Kidney (tissue), 14 donors: ENCODE results near the gene MOK. TPM values are rescaled to one million over a fixed set of nuclear protein-coding genes. Genes with fewer than 3 reads are reported as not detected.
"Not testable (repeated sequence)": the region's sequence is repeated elsewhere in the genome, so short reads cannot be mapped to it uniquely, and the experiment has no call there.

Experiments
- DNase-seq, 5 donors: peaks; one replicate each; pipeline ENCODE4 v3.0.0-alpha.2; 2013 to 2020
- FAIRE-seq: peaks from 2 replicates; lab custom pipeline; 2012; peaks lifted over from hg19 to GRCh38; lab: Jason Lieb, UNC
- H3K27ac ChIP-seq, 2 donors: one replicate each; pipeline ENCODE4 v1.7.0; 2013; ENCODE audit warnings: low read depth in 2 of 2, low read length in 2 of 2, inconsistent platforms in 1 of 2
- H3K27me3 ChIP-seq: one replicate; pipeline ENCODE4 v1.7.1; 2013; ENCODE audit warnings: low read length, inconsistent platforms; ENCODE audit not compliant: control insufficient read depth, insufficient read depth
- H3K36me3 ChIP-seq, 3 donors: one replicate each; pipeline versions ENCODE4 v1.7.0 to v1.7.1; 2013; ENCODE audit warnings: low read length in 3 of 3, control low read depth in 1 of 3, inconsistent platforms in 1 of 3; ENCODE audit not compliant: insufficient read depth in 3 of 3, control insufficient read depth in 2 of 3
- H3K4me1 ChIP-seq, 3 donors: one replicate each; pipeline versions ENCODE4 v1.7.0 to v1.7.1; 2013; ENCODE audit warnings: low read length in 3 of 3, inconsistent platforms in 1 of 3, low read depth in 1 of 3; ENCODE audit not compliant: control insufficient read depth in 2 of 3, insufficient read depth in 2 of 3
- H3K4me3 ChIP-seq, 3 donors: one replicate each; pipeline versions ENCODE4 v1.7.0 to v1.8.1; 2013; ENCODE audit warnings: low read length in 3 of 3, control low read depth in 1 of 3, inconsistent platforms in 1 of 3
- H3K9ac ChIP-seq, 3 donors: one replicate each; pipeline versions ENCODE4 v1.7.0 to v1.7.1; 2013; ENCODE audit warnings: low read length in 3 of 3, control low read depth in 1 of 3, inconsistent platforms in 1 of 3
- H3K9me3 ChIP-seq, 3 donors: one replicate each; pipeline versions ENCODE4 v1.7.0 to v1.7.1; 2013; ENCODE audit warnings: low read length in 3 of 3, control low read depth in 1 of 3, inconsistent platforms in 1 of 3; ENCODE audit not compliant: control insufficient read depth in 2 of 3, insufficient read depth in 1 of 3
- intact Hi-C: fragments of 100-400 bp; cut with DNase I; formaldehyde crosslinking; loops from one replicate; pipeline ENCODE4 v1.11.1; 2022
- polyA plus RNA-seq: library from polyadenylated mRNA; stranded (reverse); fragments of 350-450 nt; fragmentation: Illumina TruSeq; extraction: RNeasy Lipid Tissue Mini Kit (QIAGEN cat#74804); gene quantifications from one replicate; pipeline ENCODE4 v1.2.3, GENCODE V29; 2014; ENCODE audit warnings: low read depth, low replicate concordance; ENCODE audit not compliant: insufficient read depth
- total RNA-seq: library from RNA; stranded (reverse); fragmentation: NEBNext Ultra II Directional; extraction: Animal tissue kit (Norgen Biotek cat#: 25700); gene quantifications from one replicate; pipeline ENCODE4 v1.2.1, GENCODE V29; 2021
- TF ChIP-seq, protein P1 (sequence below): IDR thresholded peaks from 3 replicates; pipeline ENCODE4 v1.5.1; 2012; ENCODE audit warnings: mild to moderate bottlenecking, moderate library complexity, borderline replicate concordance; ENCODE audit not compliant: insufficient read depth; ENCODE audit errors: extremely low read depth
- donor health status: control.
- donor health status: control.
- donor health status: control.
- donor health status: control.
- donor health status: control.
- donor health status: DM: yes; HTN: yes; CAD: no.
- donor health status: Normal renal cell carcinoma (clear cell type).

The MOK gene
- total and polyA plus RNA-seq, 2 donors from 2014 or later, result 20.4 to 32.7 TPM

DNA sequence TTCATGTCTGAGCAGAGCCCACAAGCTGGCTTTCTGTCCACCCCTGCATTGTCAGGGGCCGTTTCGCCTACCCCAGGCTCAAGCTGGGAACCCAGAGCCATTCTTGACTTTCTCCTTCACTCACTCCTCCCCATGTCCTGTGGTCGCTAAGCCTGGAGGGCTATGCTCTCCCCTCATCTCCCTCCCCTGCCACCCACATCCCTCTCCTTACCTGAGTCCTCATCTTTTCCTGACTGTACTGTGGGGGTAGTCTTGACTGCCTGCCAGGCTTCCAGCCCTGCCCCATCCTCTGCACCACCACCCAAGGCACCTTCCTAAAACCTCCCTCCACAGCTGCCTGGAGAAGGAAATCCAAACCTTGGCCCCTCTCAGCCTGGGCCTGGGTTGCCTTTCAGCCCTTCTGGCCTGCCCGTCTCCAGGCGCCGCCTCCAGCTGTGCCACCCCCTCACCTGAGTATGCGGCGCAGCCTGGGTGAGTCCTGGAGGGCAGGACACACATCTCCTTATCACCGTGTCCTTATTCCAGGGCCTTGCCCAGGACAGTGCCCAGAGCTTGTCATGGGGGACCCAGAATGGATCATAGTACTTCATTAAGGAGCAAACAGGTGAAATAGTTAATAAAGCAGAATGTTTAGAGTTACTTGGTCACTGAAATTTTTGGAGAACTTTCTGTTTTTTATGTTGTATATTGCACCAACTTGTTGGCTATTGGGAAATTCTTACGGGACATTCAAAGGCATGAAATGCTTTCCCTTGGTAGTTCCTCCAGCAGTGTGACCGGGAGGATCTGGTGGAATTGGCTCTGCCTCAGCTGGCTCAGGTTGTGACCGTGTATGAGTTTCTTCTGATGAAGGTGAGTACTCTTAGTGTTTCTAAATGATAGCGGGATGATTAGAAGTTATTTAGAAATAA lies 29.1 kb upstream of the MOK start:
- no peak overlapping the region for H3K9ac ChIP-seq
- H3K27me3 ChIP-seq, result no peaks in the 10 kb centered on the region
- no peak overlapping the region for H3K4me3 ChIP-seq
- TF ChIP-seq, protein P1, sequence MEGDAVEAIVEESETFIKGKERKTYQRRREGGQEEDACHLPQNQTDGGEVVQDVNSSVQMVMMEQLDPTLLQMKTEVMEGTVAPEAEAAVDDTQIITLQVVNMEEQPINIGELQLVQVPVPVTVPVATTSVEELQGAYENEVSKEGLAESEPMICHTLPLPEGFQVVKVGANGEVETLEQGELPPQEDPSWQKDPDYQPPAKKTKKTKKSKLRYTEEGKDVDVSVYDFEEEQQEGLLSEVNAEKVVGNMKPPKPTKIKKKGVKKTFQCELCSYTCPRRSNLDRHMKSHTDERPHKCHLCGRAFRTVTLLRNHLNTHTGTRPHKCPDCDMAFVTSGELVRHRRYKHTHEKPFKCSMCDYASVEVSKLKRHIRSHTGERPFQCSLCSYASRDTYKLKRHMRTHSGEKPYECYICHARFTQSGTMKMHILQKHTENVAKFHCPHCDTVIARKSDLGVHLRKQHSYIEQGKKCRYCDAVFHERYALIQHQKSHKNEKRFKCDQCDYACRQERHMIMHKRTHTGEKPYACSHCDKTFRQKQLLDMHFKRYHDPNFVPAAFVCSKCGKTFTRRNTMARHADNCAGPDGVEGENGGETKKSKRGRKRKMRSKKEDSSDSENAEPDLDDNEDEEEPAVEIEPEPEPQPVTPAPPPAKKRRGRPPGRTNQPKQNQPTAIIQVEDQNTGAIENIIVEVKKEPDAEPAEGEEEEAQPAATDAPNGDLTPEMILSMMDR, result no peak
- H3K27ac ChIP-seq, result no peak overlapping the region
- peaks cover 0 to 21% (median 10%) of the 10 kb centered on the region in 3 donors for H3K36me3 ChIP-seq
- intact Hi-C loops, result no loop called here
- H3K4me1 ChIP-seq, result no peaks in the 10 kb centered on the region
- FAIRE-seq (no peak), DNase-seq (peak in 1 of 5 donors; percentile 17)
- H3K9me3 ChIP-seq, result no peaks in the 10 kb centered on the region

DNA sequence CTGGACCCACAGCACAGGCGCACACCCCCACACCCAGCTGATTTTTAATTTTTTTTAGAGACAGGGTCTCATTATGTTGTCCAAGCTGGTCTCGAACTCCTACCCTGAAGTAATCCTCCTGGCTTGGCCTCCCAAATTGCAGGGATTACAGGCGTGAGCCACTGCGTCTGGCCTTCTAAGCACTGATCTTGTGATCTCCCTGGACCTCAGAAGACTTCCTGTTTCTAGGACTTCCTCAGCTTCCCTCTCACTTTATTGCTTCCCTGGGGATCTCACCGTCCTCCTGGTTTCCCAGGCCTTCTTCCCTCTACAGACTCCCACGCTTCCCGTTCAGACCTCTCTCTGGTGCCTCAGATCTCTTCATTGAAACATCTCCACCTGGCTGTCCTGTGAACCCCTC lies 28.4 kb upstream of the MOK start:
- TF ChIP-seq, protein P1, result no peak
- intact Hi-C loops, result no loop called here
- Histone ChIP-seq H3K4me3 (no peak overlapping the region), H3K27me3 (no peaks in the 10 kb centered on the region), H3K27ac (no peak overlapping the region), H3K4me1 (no peaks in the 10 kb centered on the region), H3K36me3 (peaks cover 0 to 18% (median 9%) of the 10 kb centered on the region in 3 donors), H3K9ac (no peak overlapping the region), H3K9me3 (no peaks in the 10 kb centered on the region)
- FAIRE-seq (no peak), DNase-seq (no peak)

DNA sequence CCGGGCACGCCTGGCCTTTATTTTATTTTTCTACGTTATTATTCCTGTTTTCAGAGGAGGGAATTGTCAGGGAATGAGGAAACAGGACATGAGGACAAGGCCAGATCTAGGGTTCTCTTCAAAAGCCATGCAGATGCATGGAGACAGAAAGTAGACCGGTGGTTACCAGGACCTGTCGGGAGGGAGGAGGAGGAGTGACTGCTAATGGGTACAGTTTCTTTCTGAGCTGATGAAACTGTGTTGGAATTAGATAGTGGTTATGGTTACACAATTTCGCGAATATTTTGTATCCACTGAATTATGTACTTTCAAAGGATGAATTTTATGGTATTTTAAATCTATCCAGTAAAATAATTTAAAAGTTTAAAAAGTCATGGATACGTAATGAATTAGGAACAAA lies 25.8 kb upstream of the MOK start:
- intact Hi-C loops, result no loop called here
- no peak for DNase-seq
- no peak for FAIRE-seq
- H3K9ac ChIP-seq, result no peak overlapping the region
- H3K4me1 ChIP-seq, result no peaks in the 10 kb centered on the region
- no peak overlapping the region for H3K4me3 ChIP-seq
- TF ChIP-seq, protein P1, result no peak
- no peaks in the 10 kb centered on the region for H3K9me3 ChIP-seq
- no peak overlapping the region for H3K27ac ChIP-seq
- H3K27me3 ChIP-seq, result no peaks in the 10 kb centered on the region
- peaks cover 0 to 10% (median 6%) of the 10 kb centered on the region in 3 donors for H3K36me3 ChIP-seq

DNA sequence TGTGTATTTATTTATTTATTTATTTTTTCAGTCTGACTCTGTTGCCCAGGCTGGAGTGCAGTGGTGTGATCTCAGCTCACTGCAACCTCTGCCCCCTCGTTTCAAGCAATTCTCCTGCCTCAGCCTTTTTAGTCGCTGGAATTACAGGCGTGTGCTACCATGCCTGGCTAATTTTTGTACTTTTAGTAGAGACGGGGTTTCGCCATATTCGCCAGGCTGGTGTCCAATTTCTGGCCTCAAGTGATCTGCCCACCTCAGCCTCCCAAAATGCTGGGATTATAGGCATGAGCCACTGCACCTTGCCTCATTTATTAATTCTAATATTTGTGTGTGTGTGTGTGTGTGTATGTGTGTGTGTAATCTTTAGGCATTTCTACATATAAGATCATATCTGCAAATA lies 24.4 kb upstream of the MOK start:
- H3K4me3 ChIP-seq, intact Hi-C loops, H3K27ac ChIP-seq, H3K27me3 ChIP-seq, FAIRE-seq, H3K9ac ChIP-seq, H3K4me1 ChIP-seq, H3K9me3 ChIP-seq: not testable (repeated sequence)
- peaks cover 0 to 10% (median 6%) of the 10 kb centered on the region in 3 donors for H3K36me3 ChIP-seq
- DNase-seq, result peak in 1 of 5 donors; percentile 13
